B cell (primary cell): Measurements from ENCODE around the gene ELMO1. TPM values are rescaled to one million over a fixed set of nuclear protein-coding genes. Genes with fewer than 3 reads are reported as not detected.

Experiments
- ATAC-seq: fragments of 200-7000 bp; cut with Tn5 transposase; one replicate; pipeline ENCODE4 v1.10.0; 2021; ENCODE audit warnings: low read depth, mild to moderate bottlenecking, moderate number of reproducible peaks, moderate library complexity
- CTCF ChIA-PET: fragments of 350-600 bp; sonication (Branson Sonifier 250); formaldehyde crosslinking; loops from one replicate; lab custom pipeline; 2021; ENCODE audit warnings: antibody characterized with exemption, inconsistent platforms; lab: Charles Lee
- POLR2A ChIA-PET: fragments of 350-600 bp; sonication (Branson Sonifier 250); formaldehyde crosslinking; loops from one replicate; lab custom pipeline; 2021; ENCODE audit warnings: antibody characterized with exemption; lab: Charles Lee
- DNase-seq: peaks from one replicate; pipeline ENCODE4 v3.0.0; 2013
- H2AFZ ChIP-seq: 2 replicates; pipeline ENCODE4 v1.6.1; 2012; ENCODE audit warnings: mild to moderate bottlenecking, low read depth, low read length; ENCODE audit not compliant: insufficient read depth, poor library complexity, severe bottlenecking
- H3K27ac ChIP-seq, 2 donors: 1 replicate in 1 of 2; 2 replicates in 1 of 2; pipeline ENCODE4 v1.5.1; 2012 to 2013; ENCODE audit warnings: low read length in 2 of 2, mild to moderate bottlenecking in 2 of 2, moderate library complexity in 1 of 2
- H3K27me3 ChIP-seq, 4 experiments: fragments of 200-600 bp in 1 of 4; sonication (generic) in 1 of 4; replicated peaks in 1 of 4; 1 replicate in 2 of 4; 2 replicates in 2 of 4; pipeline versions ENCODE4 v1.6.1 to v1.7.0; 2013 to 2016; ENCODE audit warnings: low read length in 3 of 4, mild to moderate bottlenecking in 2 of 4, mixed read lengths in 1 of 4, moderate library complexity in 1 of 4; ENCODE audit not compliant: insufficient read depth in 4 of 4, control insufficient read depth in 3 of 4; ENCODE audit errors: control extremely low read depth in 1 of 4
- H3K36me3 ChIP-seq, 2 experiments: replicated peaks in 1 of 2; 1 replicate in 1 of 2; 2 replicates in 1 of 2; pipeline versions ENCODE4 v1.6.1 to v1.7.1; 2013; ENCODE audit warnings: low read length in 1 of 2; ENCODE audit not compliant: insufficient read depth in 2 of 2, control insufficient read depth in 1 of 2; ENCODE audit errors: control extremely low read depth in 1 of 2, extremely low read depth in 1 of 2
- H3K4me1 ChIP-seq, 2 donors: fragments of 200-600 bp in 1 of 2; sonication (generic) in 1 of 2; 1 replicate in 1 of 2; 2 replicates in 1 of 2; pipeline versions ENCODE4 v1.5.1 to v1.6.1; 2013 to 2017; ENCODE audit warnings: low read length in 2 of 2; ENCODE audit not compliant: control insufficient read depth in 2 of 2, insufficient read depth in 2 of 2
- H3K4me2 ChIP-seq: replicated peaks from 2 replicates; pipeline ENCODE3; 2012; ENCODE audit warnings: mild to moderate bottlenecking, low read depth, low read length; ENCODE audit not compliant: poor library complexity, severe bottlenecking
- H3K4me3 ChIP-seq, 5 experiments: fragments of 200-600 bp in 1 of 5; sonication (generic) in 1 of 5; 1 replicate in 3 of 5; 2 replicates in 2 of 5; pipeline versions ENCODE4 v1.5.1 to v1.7.0; 2011 to 2016; ENCODE audit warnings: low read length in 4 of 5, mild to moderate bottlenecking in 4 of 5, low read depth in 2 of 5, control low read depth in 1 of 5, moderate library complexity in 1 of 5; ENCODE audit not compliant: insufficient read depth in 1 of 5; ENCODE audit errors: control extremely low read depth in 1 of 5, extremely low read depth in 1 of 5
- H3K79me2 ChIP-seq: fragments of 200-600 bp; sonication (generic); one replicate; pipeline ENCODE4 v1.6.0; 2016; ENCODE audit warnings: low read length; ENCODE audit not compliant: control insufficient read depth, insufficient read depth
- H3K9ac ChIP-seq: fragments of 200-600 bp; sonication (generic); 2 replicates; pipeline ENCODE4 v1.6.1; 2017; ENCODE audit warnings: mild to moderate bottlenecking, low read length, moderate library complexity
- H3K9me3 ChIP-seq, 3 donors: one replicate each; pipeline versions ENCODE4 v1.6.1 to v1.7.1; 2013; ENCODE audit warnings: low read length in 2 of 3; ENCODE audit not compliant: control insufficient read depth in 2 of 3, insufficient read depth in 1 of 3; ENCODE audit errors: control extremely low read depth in 1 of 3
- H4K20me1 ChIP-seq: 2 replicates; pipeline ENCODE4 v1.6.0; 2012; ENCODE audit warnings: mild to moderate bottlenecking, low read length; ENCODE audit not compliant: insufficient read depth, control insufficient read depth, poor library complexity, severe bottlenecking
- H3K27ac Mint-ChIP-seq: one replicate; pipeline ENCODE4 v1.8.0; 2021; ENCODE audit warnings: mixed read lengths
- H3K27me3 Mint-ChIP-seq: one replicate; pipeline ENCODE4 v1.8.0; 2021; ENCODE audit warnings: mixed read lengths
- H3K4me1 Mint-ChIP-seq: one replicate; pipeline ENCODE4 v1.8.0; 2021; ENCODE audit warnings: mixed read lengths
- H3K4me3 Mint-ChIP-seq: one replicate; pipeline ENCODE4 v1.8.0; 2021; ENCODE audit warnings: mixed read lengths
- H3K9me3 Mint-ChIP-seq: one replicate; pipeline ENCODE4 v1.8.0; 2022; ENCODE audit warnings: mixed read lengths; ENCODE audit not compliant: insufficient read depth
- EZH2 ChIP-seq: IDR thresholded peaks from 2 replicates; pipeline ENCODE4 v1.6.1; 2012; ENCODE audit warnings: borderline replicate concordance, low read depth, mild to moderate bottlenecking, moderate library complexity, low read length; ENCODE audit not compliant: insufficient read depth, poor library complexity, severe bottlenecking
- WGBS: methylation state at CpG from one replicate; pipeline ENCODE4 v1.1.5; 2013; ENCODE audit warnings: missing lambda C conversion rate; ENCODE audit not compliant: insufficient coverage; 5-methylcytosine and 5-hydroxymethylcytosine counted together
- intact Hi-C: fragments of 100-400 bp; cut with micrococcal nuclease; formaldehyde crosslinking; loops from one replicate; pipeline ENCODE4 v1.10.0; 2022
- polyA plus RNA-seq: library from polyadenylated mRNA; depleted of rRNA; stranded (reverse); fragments of >200 nt; gene quantifications from 2 replicates; pipeline ENCODE4 v1.2.3, GENCODE V29; 2012
- total RNA-seq, 2 donors: library from RNA; stranded (reverse); fragments of 120-200 nt in 1 of 2; gene quantifications; 1 replicate in 1 of 2; 2 replicates in 1 of 2; pipeline versions ENCODE4 v1.2.3 to v1.2.4, GENCODE V29; 2013 to 2022
- TF ChIP-seq, protein P1 (sequence below): fragments of 200-600 bp; IDR thresholded peaks from one replicate; pipeline ENCODE4 v1.8.0; 2022; ENCODE audit warnings: antibody characterized with exemption, mild to moderate bottlenecking

The ELMO1 gene
- total and polyA plus RNA-seq, 2 donors (not counting 1 experiment from before 2014, with no cell fraction given), result 44.7 to 177 TPM

DNA sequence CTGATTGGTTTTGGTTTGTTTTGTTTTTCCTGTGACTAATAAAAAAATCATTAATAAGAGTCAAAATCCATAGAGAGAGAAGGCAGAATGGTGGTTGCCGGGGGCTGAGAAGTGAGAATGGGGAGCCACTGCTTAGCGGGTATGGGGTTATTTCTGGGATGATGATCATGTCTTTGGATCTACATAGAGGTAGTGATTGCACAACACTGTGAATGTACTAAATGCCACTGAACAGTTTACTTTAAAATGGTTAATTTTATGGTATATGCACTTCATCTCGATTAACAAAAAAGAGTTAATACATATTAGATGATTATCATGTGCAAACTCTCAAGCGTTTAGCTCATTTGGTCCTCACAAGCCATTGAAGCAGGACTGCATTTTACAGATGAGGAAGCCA, 342.9 kb downstream of the ELMO1 start:
- TF ChIP-seq EZH2, result no peak
- H3K79me2 ChIP-seq, result peaks cover 12% of the 10 kb centered on the region
- ATAC-seq (no peak), DNase-seq (no peak)
- H3K4me3 ChIP-seq, result no peak overlapping the region
- H3K9me3 Mint-ChIP-seq, result no peaks in the 10 kb centered on the region
- no peak overlapping the region for H2AFZ ChIP-seq
- peaks cover 10 to 21% of the 10 kb centered on the region in 2 donors for H3K4me1 ChIP-seq
- H3K9me3 ChIP-seq, result no peaks in the 10 kb centered on the region
- peaks cover 13% of the 10 kb centered on the region for H4K20me1 ChIP-seq
- 100% methylated on average over 2 of the region's 4 CpGs for WGBS
- CTCF ChIA-PET, result no interaction called here
- H3K27ac ChIP-seq, result no peak overlapping the region
- H3K4me3 Mint-ChIP-seq, result no peak overlapping the region
- H3K4me1 Mint-ChIP-seq, result peaks cover 38% of the 10 kb centered on the region
- POLR2A ChIA-PET, result no interaction called here
- no peaks in the 10 kb centered on the region for H3K27me3 ChIP-seq
- no peaks in the 10 kb centered on the region for H3K36me3 ChIP-seq
- no peak overlapping the region for H3K9ac ChIP-seq
- intact Hi-C loops, result no loop called here
- no peak overlapping the region for H3K27ac Mint-ChIP-seq
- no peaks in the 10 kb centered on the region for H3K27me3 Mint-ChIP-seq
- no peak overlapping the region for H3K4me2 ChIP-seq

DNA sequence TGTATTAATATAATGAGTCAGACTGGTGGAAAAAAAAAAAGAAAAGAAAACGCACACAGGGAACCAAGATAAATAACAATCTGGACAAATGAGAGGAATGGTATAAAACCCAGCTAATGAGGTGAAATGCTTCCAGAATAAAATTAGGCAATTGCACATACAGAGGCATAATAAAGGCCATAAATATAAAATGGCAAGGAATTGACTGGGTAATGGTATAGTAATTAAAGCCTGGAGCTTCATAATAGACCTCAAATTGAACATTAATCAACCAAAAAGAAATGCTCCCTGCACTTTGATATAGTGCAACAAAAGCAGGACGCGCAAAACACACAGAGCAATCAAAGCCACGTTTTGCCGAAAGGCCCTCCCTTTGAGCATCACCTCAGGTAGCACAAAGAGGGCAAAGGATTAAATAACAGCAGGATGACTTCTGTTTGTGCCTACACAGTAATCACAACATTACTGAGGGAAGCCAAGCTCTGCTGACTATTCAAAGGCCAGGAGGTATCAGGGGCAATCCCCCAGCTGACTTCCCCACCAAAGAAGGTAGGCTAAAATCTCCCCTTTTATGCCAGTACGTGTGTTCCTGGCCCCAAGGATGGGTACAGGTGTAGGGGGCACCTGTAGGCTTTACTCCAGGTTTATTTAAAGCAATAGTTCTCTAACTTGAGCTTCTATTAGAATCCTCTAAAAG, 343.7 kb downstream of the ELMO1 start:
- WGBS, result 100% methylated on average over 4 of the region's 6 CpGs
- no peak overlapping the region for H3K4me2 ChIP-seq
- CTCF ChIA-PET, result no interaction called here
- peaks cover 8 to 19% of the 10 kb centered on the region in 2 donors for H3K4me1 ChIP-seq
- H3K9me3 ChIP-seq, result no peaks in the 10 kb centered on the region
- Mint-ChIP-seq H3K4me3 (no peak overlapping the region), H3K27ac (no peak overlapping the region), H3K9me3 (no peaks in the 10 kb centered on the region), H3K4me1 (peaks cover 36% of the 10 kb centered on the region), H3K27me3 (no peaks in the 10 kb centered on the region)
- peaks cover 12% of the 10 kb centered on the region for H3K79me2 ChIP-seq
- ATAC-seq (no peak), DNase-seq (no peak)
- TF ChIP-seq EZH2, result no peak
- TF ChIP-seq, protein P1, sequence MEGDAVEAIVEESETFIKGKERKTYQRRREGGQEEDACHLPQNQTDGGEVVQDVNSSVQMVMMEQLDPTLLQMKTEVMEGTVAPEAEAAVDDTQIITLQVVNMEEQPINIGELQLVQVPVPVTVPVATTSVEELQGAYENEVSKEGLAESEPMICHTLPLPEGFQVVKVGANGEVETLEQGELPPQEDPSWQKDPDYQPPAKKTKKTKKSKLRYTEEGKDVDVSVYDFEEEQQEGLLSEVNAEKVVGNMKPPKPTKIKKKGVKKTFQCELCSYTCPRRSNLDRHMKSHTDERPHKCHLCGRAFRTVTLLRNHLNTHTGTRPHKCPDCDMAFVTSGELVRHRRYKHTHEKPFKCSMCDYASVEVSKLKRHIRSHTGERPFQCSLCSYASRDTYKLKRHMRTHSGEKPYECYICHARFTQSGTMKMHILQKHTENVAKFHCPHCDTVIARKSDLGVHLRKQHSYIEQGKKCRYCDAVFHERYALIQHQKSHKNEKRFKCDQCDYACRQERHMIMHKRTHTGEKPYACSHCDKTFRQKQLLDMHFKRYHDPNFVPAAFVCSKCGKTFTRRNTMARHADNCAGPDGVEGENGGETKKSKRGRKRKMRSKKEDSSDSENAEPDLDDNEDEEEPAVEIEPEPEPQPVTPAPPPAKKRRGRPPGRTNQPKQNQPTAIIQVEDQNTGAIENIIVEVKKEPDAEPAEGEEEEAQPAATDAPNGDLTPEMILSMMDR, result no peak
- no peak overlapping the region for H3K4me3 ChIP-seq
- intact Hi-C loops, result no loop called here
- H4K20me1 ChIP-seq, result peaks cover 13% of the 10 kb centered on the region
- no peak overlapping the region for H2AFZ ChIP-seq
- POLR2A ChIA-PET, result no interaction called here
- H3K36me3 ChIP-seq, result no peaks in the 10 kb centered on the region
- no peaks in the 10 kb centered on the region for H3K27me3 ChIP-seq
- H3K9ac ChIP-seq, result no peak overlapping the region
- H3K27ac ChIP-seq, result no peak overlapping the region
